Measurements from ENCODE around the gene PAMR1.

PAMR1 gene

GRCh38 chr11:35514481-35514880 lies 10.9 kb downstream of the PAMR1 start:
- no peak for TF ChIP-seq PAX5 (IDR thresholded peaks at IDR 0.05; ENCODE audit: insufficient read depth, low read length, severe bottlenecking)
- TF ChIP-seq SPI1 (IDR thresholded peaks at IDR 0.05; ENCODE audit: low read depth, low read length) = no peak
- no peak for TF ChIP-seq POLR2A (IDR thresholded peaks at IDR 0.05; ENCODE audit: low read depth, low read length)
- no peak for TF ChIP-seq TAF1 (IDR thresholded peaks at IDR 0.05; ENCODE audit: low read depth, low read length)
- no peak for TF ChIP-seq POU2F2 (IDR thresholded peaks at IDR 0.05; ENCODE audit: low read depth, low read length)
- no peak for TF ChIP-seq POLR2AphosphoS5 (IDR thresholded peaks at IDR 0.05; ENCODE audit: low read depth, low read length)
- DNase-seq (ENCODE audit: insufficient read length, low spot score) (no peak), FAIRE-seq (no peak)

DNA sequence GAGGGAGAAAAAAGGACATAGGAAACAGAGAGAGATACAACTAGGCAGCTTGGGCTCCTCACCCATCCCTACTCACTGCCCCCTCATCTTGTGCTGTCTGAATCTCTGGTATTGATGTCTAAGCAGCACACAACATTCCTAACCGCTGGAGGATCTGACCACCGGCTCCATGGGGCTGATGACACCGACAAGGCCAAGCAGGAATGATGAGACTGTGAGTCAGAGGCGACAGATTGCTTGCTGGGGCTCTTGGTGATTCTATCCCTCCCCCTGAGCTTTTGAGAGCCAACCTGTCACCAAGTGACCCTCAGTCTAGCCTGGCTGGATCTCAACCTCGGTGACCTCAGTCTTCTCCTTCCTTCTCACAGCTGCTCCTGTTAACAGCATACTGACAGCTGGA lies 13.8 kb downstream of the PAMR1 start:
- DNase-seq (ENCODE audit: insufficient read length, low spot score) = no peak
- TF ChIP-seq PAX5 (IDR thresholded peaks at IDR 0.05; ENCODE audit: insufficient read depth, low read length, severe bottlenecking) (no peak), POLR2A (IDR thresholded peaks at IDR 0.05; ENCODE audit: low read depth, low read length) (no peak), POU2F2 (IDR thresholded peaks at IDR 0.05; ENCODE audit: low read depth, low read length) (no peak), TAF1 (IDR thresholded peaks at IDR 0.05; ENCODE audit: low read depth, low read length) (no peak), POLR2AphosphoS5 (IDR thresholded peaks at IDR 0.05; ENCODE audit: low read depth, low read length) (no peak), SPI1 (IDR thresholded peaks at IDR 0.05; ENCODE audit: low read depth, low read length) (no peak)
- no peak for FAIRE-seq

GRCh38 chr11:35507688-35508087 lies 17.7 kb downstream of the PAMR1 start:
- TF ChIP-seq POLR2A (IDR thresholded peaks at IDR 0.05; ENCODE audit: low read depth, low read length) (no peak), POU2F2 (IDR thresholded peaks at IDR 0.05; ENCODE audit: low read depth, low read length) (no peak), POLR2AphosphoS5 (IDR thresholded peaks at IDR 0.05; ENCODE audit: low read depth, low read length) (no peak), TAF1 (IDR thresholded peaks at IDR 0.05; ENCODE audit: low read depth, low read length) (no peak), PAX5 (IDR thresholded peaks at IDR 0.05; ENCODE audit: insufficient read depth, low read length, severe bottlenecking) (no peak), SPI1 (IDR thresholded peaks at IDR 0.05; ENCODE audit: low read depth, low read length) (no peak)
- no peak for DNase-seq (ENCODE audit: insufficient read length, low spot score)
- no peak for FAIRE-seq

DNA sequence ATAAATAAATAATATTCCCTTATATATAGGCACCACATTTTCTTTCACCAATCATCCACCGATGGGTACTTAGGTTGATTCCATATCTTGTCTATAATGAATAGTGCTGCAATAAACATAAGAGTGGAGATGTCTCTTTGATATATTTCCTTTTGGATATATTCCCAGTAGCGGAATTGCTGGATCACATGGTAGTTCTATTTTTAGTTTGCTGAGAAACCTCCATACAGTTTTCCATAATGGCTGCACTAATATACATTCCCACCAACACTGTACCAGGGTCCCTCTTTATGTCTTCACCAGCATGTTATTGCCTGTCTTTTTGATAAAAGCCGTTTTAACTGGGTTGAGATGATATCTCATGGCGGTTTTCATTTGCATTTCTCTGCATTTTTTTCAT lies 23.6 kb downstream of the PAMR1 start:
- FAIRE-seq (no peak), DNase-seq (ENCODE audit: insufficient read length, low spot score) (no peak)
- TF ChIP-seq POLR2AphosphoS5 (IDR thresholded peaks at IDR 0.05; ENCODE audit: low read depth, low read length) (no peak), PAX5 (IDR thresholded peaks at IDR 0.05; ENCODE audit: insufficient read depth, low read length, severe bottlenecking) (no peak), SPI1 (IDR thresholded peaks at IDR 0.05; ENCODE audit: low read depth, low read length) (no peak), POLR2A (IDR thresholded peaks at IDR 0.05; ENCODE audit: low read depth, low read length) (no peak), TAF1 (IDR thresholded peaks at IDR 0.05; ENCODE audit: low read depth, low read length) (no peak), POU2F2 (IDR thresholded peaks at IDR 0.05; ENCODE audit: low read depth, low read length) (no peak)

DNA sequence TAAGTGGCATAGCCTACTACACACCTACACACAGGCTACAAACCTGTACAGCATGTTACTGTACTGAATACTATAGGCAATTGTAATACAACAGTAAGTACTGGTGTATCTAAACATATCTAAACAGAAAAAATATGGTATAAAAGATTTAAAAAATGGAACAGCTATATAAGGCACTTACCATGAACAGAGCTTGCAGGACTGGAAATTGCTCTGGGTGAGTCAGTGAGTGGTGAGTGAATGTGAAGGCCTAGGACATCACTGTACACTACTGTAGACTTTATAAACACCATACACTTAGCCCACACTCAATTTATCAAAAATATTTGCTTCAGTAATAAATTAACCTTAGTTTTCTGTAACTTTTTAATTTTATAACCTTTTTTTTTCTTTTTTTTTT lies 24.7 kb downstream of the PAMR1 start:
- no peak for FAIRE-seq
- DNase-seq (ENCODE audit: insufficient read length, low spot score) = no peak
- TF ChIP-seq POLR2AphosphoS5 (IDR thresholded peaks at IDR 0.05; ENCODE audit: low read depth, low read length) (no peak), POU2F2 (IDR thresholded peaks at IDR 0.05; ENCODE audit: low read depth, low read length) (no peak), POLR2A (IDR thresholded peaks at IDR 0.05; ENCODE audit: low read depth, low read length) (no peak), TAF1 (IDR thresholded peaks at IDR 0.05; ENCODE audit: low read depth, low read length) (no peak), PAX5 (IDR thresholded peaks at IDR 0.05; ENCODE audit: insufficient read depth, low read length, severe bottlenecking) (no peak), SPI1 (IDR thresholded peaks at IDR 0.05; ENCODE audit: low read depth, low read length) (no peak)

GRCh38 chr11:35496416-35496815 lies 29.0 kb downstream of the PAMR1 start:
- DNase-seq (ENCODE audit: insufficient read length, low spot score) = no peak
- FAIRE-seq = no peak
- TF ChIP-seq SPI1 (IDR thresholded peaks at IDR 0.05; ENCODE audit: low read depth, low read length) = no peak

GRCh38 chr11:35494957-35495490 lies 30.4 kb downstream of the PAMR1 start:
- FAIRE-seq = no peak
- no peak for DNase-seq (ENCODE audit: insufficient read length, low spot score)
- TF ChIP-seq POLR2AphosphoS5 (IDR thresholded peaks at IDR 0.05; ENCODE audit: low read depth, low read length) (no peak), POLR2A (IDR thresholded peaks at IDR 0.05; ENCODE audit: low read depth, low read length) (no peak), POU2F2 (IDR thresholded peaks at IDR 0.05; ENCODE audit: low read depth, low read length) (no peak), PAX5 (IDR thresholded peaks at IDR 0.05; ENCODE audit: insufficient read depth, low read length, severe bottlenecking) (no peak), TAF1 (IDR thresholded peaks at IDR 0.05; ENCODE audit: low read depth, low read length) (no peak), SPI1 (IDR thresholded peaks at IDR 0.05; ENCODE audit: low read depth, low read length) (no peak)

- TF ChIP-seq SPI1 (IDR thresholded peaks at IDR 0.05; ENCODE audit: low read depth, low read length) (no peak), TAF1 (IDR thresholded peaks at IDR 0.05; ENCODE audit: low read depth, low read length) (no peak), POLR2A (IDR thresholded peaks at IDR 0.05; ENCODE audit: low read depth, low read length) (no peak), POU2F2 (IDR thresholded peaks at IDR 0.05; ENCODE audit: low read depth, low read length) (no peak), PAX5 (IDR thresholded peaks at IDR 0.05; ENCODE audit: insufficient read depth, low read length, severe bottlenecking) (no peak), POLR2AphosphoS5 (IDR thresholded peaks at IDR 0.05; ENCODE audit: low read depth, low read length) (no peak)
- FAIRE-seq (no peak), DNase-seq (ENCODE audit: insufficient read length, low spot score) (no peak)
These were observed 34.1 kb downstream of the PAMR1 start for GRCh38 chr11:35491231-35491871.

DNA sequence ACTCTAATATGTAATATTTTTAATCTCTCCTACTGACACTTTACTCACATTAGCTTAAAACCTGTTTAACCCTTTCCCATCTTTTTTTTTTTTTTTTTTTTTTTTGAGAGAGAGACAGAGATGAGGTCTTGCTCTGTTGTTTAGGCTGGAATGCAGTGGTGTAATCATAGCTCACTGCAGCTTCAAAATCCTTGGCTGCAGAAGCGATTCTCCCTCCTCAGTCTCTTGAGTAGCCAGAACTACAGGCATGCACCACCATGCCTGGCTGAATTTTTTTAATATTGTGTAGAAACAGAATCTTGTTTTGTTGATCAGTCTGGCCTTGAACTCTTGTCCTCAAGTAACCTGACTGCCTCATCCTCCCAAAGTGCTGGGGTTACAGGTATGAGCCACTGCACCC lies 37.3 kb downstream of the PAMR1 start:
- DNase-seq (ENCODE audit: insufficient read length, low spot score) (no peak), FAIRE-seq (no peak)
- TF ChIP-seq POLR2AphosphoS5 (IDR thresholded peaks at IDR 0.05; ENCODE audit: low read depth, low read length) (no peak), TAF1 (IDR thresholded peaks at IDR 0.05; ENCODE audit: low read depth, low read length) (no peak), POU2F2 (IDR thresholded peaks at IDR 0.05; ENCODE audit: low read depth, low read length) (no peak), SPI1 (IDR thresholded peaks at IDR 0.05; ENCODE audit: low read depth, low read length) (no peak), POLR2A (IDR thresholded peaks at IDR 0.05; ENCODE audit: low read depth, low read length) (no peak), PAX5 (IDR thresholded peaks at IDR 0.05; ENCODE audit: insufficient read depth, low read length, severe bottlenecking) (no peak)

Measured in GM12891 (cell line).